GM21447 (cell line): ENCODE measurements around the gene PALM2AKAP2.

Experiments used
- ATAC-seq: cut with Tn5 transposase; IDR thresholded peaks from one replicate; pipeline ENCODE4 v1.9.1; 2021; ENCODE audit not compliant: unreplicated experiment

Gene PALM2AKAP2

DNA sequence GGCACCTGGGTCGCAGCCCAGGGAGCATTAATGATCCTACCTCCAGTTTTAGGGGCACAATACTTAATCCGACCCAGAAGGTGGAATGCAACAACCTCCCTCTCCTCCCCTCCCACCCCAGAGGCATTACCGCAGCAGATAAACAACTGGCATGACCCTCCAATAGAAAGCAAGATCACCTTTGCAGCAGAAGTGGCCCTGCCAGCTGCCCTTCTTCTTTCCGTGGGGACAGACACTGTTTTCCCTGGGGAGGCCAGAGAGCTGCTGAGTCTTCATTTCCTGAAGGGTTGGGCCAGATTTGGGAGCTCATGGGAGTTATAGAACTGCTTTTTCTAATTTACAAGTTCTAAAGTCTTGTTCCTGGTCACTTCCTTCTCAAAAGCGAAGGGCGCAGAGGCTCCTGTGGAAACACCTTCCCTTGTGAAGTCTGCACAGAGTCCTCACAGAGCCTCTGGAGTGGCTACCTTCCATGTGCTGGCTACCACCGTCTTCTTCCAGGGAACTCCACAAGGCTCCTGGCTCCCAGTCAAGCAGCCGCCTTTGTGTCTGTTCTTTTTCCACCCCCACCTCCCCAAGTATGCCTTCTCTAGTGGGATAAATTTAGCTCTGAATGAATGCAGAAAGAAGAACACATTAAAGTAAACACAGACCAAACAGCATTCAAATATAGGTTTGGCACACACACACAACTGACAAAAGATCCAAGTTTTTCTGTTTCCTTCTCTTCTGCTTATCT lies 8.0 kb upstream of the PALM2AKAP2 start:
- no peak for ATAC-seq

DNA sequence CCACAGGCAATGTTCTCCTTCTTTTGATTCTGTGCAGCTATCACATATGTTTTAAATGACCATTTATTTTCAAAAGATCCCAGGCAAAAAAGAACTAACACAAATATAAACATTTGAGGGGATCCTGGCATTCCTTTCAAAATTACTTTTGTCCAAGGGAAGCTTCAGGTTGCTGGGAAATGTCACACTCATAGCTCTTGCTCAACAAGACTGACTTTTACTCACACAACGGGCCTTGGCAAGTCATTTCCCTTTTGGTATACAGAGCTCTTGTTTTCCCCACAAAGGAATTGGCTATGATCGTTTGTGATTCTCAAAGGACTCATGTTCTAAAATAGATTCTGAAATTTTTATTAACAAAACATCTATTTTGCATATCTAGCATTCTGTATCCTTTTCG lies 4.5 kb upstream of the PALM2AKAP2 start:
- ATAC-seq = no peak

DNA sequence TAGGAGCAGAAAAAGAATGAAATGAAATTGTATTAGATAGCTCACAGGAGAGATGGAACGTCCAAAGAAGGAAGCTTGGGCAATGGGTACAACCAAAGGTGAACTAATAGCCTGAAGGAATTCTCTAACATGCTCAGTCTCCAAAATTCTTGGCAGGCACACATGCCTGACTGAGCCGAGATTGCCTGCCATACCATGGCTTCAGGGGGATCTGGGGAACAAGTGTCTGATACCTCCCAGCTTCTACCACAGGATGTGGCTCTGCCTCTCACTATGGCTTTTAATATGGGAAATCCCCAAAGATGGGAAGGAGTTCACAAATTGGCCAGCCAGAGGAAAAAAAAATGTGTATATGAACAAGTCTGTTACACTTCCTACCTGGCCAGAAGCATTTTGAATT lies 3.6 kb upstream of the PALM2AKAP2 start:
- ATAC-seq = no peak

DNA sequence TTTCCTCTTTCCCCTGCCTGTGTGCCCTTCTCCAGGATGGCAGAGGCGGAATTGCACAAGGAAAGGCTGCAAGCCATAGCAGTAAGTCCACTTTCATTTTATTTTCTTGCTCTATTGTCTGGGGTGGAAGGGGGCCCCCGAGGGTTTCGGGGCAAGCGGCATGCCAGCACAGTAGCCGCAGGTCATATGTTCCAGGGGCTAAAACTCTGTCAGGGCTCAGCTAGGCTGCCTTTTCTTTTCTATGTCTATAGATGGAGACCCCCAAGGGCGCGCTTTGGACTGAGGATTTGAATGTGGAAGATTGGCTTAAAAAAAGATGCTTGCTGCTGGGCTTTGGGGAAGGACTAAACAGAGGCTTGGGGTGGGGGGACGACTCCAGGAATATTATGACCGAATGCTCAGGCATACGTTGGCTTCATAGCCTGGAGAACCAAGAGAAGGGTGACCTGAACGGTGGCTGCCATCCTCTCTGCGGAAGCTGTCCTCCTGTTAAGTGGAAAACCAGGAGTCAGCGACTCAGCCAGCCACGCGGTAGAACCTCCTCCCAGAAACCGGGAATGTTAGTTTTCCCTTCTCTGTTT lies 545 bp downstream of the PALM2AKAP2 start:
- no peak for ATAC-seq

DNA sequence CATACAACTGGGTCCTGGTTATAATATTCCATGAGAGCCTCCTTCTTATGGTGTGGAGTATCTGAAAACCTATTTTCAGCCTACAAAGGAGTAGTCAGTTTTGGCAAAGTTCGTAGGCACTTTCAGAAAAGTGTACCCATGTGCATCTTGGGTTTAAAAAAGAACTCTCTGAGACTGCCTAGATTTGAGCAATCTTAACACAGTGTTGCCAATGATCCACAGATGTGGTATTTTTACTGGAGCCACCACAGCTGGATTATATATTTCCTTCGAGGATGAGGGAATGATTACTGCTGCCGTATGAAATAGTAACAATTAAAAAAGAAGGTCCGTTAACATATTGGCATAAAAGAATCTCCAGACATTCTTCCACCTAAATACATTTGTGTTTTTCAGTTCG lies 1.1 kb downstream of the PALM2AKAP2 start:
- no peak for ATAC-seq

DNA sequence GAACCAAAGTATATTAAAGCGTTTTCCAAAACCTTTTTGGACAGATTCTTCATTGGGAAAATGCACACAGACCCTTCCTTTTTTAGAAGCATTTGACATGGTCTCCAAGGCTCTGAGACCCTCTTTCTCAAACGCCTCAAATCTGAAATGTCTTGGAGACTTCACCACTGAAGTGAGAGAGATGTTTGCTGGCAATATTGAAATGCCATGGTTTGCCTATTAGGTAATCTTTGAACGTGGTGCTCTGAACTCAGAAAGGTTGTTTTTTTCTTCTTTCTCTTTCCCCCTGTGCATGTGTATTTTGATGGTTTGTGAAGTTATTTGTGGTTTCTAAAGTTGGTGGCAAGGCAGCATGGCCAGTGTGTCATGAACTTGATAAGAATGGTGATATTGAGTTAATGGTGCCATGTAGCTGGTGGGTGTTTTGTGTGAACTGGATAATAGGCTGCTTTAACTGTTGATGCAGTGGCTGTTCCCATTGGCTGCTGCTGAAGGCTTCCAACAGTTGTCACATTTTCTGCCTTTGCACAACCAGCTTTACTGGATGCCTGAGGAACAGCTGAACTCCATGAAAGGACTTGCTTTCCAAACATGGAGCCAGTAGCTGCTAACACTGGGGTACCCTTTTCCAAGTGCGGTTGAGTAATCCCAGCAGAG lies 1.7 kb downstream of the PALM2AKAP2 start:
- ATAC-seq = no peak

DNA sequence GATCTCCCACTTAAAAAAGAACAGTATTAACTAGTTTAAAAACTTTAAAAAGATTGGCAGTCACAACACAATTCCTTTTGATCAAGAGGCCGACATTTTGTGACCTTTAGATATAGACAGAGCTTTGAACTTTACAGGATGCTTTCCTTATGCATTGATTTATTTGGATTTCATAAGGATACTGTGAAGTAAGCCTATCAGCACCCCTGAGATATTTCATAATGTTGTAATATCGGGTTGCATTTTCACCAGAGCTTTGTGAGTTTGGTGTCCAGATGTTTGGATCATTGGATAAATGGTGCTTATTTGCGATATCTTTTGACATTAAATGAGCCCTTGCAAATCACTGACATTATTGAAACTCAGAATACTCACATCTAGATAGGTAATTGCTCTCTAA lies 7.7 kb downstream of the PALM2AKAP2 start:
- no peak for ATAC-seq

DNA sequence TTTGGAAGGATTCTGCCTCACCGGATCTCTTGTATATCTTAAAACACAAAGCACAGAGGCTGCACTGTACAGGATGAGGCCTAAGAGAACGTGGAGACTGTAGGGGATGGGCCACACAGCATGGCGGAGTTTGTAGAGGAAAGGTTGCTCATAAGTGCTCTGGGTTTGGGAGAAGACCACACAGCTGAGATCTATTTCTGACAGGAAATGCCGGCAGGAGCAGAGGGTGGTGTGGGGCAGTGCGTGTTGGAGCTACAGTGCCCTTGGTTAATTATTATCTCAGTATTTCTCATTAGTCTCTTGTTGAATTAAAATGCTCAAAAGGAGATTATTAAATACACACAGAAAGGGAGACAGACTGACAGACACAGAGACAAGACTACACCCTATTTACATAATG lies 9.6 kb downstream of the PALM2AKAP2 start:
- ATAC-seq = no peak

DNA sequence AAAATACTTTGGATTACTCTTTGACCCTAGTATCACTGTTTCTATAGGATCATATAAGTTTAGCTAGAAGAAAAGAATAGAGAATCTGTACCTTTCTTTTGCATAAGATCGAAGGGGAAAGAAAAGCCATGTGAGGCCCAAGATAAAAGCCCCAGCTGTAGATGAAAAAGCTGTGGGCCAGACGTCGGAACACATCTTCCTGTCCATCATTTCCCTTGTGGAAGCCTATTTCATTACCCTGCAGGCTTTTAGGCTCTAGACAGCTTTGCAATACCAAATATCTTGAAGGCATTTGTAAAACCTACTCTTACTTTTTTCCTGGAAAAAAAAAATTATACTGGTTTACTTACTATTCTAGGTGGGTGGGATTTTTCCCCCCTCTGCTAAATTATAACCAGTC lies 10.0 kb downstream of the PALM2AKAP2 start:
- ATAC-seq = no peak

DNA sequence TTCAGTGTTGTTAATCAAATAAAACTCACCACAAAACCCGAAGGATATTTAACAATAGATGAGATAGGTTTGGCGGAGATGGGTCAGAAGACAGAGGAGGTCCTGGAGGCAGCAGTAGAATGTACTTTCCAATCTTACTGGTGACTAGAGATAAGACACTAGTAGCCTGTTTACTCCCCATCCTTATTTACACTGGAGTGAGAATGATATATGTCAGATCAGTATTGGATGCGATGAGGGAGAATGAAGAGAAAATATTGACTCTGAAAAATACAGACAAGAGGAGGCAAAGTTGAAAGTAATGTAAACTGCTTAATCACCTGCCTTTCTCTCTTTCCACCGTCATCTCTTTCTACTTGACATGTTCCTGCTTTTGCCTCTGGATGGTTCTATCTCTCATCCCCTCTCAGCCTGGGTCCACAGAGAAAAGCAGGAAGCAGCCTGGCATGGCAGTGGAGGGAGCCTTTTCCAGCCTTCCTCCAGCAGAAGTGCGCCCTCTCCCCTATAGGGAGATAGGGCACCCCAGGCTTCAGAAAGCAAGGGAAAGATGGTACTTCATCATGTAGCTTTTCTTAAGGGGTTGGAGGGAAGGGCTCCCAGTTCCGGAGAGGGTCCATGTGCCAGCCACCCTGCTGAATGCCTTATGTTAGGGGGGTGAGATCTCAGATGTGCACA lies 11.1 kb downstream of the PALM2AKAP2 start:
- ATAC-seq = no peak

DNA sequence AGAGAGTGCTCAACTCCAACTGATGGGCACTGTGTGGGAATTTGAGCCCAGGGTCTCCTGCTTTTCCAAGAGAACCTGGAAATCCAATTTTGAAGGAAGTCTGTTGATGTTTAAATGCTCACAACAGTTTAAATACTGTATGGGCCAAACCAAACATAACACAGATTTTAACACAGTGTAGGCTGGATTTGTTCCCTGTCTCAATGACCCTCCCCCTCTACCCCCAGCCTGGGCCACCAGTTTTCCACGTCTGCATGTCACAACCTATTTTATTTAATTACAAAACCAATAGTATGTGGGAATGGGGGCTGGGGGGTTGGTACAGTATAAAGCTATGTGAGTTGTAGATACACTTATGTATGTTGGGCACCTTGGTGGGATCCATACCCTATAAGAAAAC lies 11.7 kb downstream of the PALM2AKAP2 start:
- no peak for ATAC-seq

DNA sequence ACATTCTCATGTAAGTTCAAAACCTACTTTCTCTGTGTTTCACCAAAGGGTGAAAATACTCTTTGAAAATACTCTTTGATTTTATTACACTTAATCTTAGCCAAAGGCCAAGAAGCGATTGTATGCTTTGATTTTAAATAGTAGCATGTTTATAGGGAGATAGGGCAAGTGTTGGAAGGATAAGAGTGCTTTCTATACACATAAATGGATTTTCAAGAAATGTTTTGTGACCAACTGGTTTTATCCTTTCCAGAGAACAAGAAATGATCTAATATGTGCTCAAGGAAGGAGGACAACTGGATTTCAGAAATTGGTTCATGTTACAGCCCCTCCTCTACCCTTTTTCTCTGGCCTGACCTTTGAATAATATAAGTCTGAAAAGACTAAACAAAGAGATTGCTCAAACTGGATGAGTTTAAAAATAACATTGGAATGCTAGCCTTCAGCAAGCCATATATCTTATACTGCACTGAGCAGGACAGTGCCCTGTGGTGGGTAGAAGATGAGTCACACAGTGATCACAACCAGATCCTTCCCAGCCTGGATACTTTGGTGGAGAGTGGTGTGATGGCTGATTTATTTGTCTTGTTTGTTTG lies 13.1 kb downstream of the PALM2AKAP2 start:
- ATAC-seq = no peak

DNA sequence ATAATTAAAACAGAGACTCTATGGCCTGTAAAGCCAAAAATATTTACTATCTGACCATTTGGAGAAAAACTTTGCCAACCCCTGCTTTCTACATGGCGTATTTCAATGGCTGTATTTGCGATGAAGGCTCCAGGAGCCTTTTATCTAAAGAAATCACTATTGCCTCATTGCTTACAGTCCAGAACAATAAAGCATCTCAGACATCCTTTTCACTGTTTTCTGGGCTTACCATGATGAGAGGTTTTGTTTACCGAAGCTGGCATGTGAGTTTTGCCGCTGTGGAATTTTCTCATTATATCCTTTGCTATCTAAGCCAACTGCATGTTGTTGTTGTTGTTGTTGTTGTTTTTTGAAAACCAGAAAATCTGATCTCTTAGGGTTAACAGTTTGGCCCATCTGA lies 13.9 kb downstream of the PALM2AKAP2 start:
- no peak for ATAC-seq

DNA sequence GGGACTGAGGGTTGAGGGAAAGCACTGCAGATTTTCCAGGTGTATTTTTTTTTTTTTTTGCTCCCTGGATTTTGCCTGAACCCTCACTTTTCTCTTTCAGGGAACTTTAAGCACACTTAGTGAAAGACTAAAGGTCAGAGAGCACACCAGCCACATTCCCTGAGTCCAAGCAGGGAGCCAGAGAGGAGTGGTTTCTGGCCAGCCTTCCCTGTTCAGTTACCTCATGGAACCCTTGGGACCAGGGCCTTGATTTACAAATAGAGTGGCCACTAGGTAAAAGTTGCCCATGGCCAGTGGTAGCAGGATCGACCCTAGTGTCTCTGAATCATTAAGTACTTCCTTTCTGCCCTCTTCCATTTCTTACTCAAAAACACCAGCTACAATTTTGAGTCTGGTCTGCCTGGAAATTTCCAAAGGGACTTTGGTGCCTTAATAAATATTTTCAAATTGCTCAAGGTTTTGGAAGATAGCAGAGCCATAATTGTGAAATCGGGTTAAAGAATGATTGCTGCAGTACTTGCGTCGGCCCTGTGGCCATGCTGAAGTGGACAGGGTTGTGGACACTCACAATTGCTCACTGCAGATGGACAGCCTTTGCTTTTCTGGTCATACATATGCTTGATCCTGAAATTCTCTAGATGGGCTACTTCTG lies 14.5 kb downstream of the PALM2AKAP2 start:
- ATAC-seq = no peak

DNA sequence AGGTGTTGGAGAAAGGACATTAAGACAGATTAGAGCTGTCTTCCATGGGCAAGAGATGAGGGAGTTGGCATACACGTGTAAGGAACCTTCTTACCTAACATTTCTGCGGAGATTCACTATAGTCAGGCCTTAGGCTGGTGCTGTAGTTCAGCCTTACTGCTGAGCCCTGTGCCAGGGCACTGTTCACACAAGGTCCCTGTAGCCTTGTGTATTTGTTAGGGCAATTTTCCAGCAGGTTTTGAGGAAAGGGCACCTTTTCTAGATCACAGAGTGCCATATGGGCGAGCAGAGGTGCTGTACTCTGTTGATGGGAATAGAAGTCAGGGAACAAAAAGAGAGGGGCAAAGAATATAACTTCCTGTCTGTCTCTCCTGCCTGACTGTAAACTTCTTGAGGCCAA lies 15.6 kb downstream of the PALM2AKAP2 start:
- ATAC-seq = no peak

DNA sequence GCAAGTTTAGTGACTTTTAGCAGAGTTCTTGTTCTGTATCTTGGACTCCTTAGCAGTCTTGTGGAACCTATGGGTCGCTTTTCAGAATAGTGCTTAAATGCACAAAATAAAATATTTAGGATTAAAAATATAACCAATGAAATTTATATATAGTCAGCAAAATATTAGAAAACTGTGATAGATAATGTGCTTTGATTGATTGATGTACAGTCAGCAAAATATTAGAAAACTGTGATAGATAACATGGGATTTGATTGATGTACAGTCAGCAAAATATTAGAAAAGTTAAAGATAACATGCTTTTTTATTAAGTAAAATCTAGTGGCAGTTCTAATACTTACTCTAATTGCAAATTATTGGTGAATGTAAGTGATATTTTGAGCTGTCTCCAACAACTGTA lies 16.1 kb downstream of the PALM2AKAP2 start:
- no peak for ATAC-seq

DNA sequence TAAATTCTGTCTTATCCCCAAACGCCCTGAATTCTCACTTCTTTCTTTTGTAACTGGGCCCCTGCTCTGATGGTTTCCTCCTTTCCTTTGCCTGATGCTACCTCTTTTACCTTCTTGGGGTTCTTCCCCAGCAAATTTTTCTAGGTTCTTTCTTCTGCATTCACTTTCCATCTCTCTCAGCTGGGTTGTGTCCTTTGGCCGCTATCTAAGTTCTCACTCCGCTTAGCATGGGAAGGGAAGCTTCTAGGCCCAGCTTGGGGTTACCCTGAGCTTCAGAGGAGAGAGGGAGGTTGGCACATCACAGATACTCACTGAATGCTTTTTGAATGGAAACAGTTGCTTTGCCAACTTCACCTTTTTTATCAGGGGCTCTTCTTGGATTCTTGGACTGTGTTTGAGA lies 17.0 kb downstream of the PALM2AKAP2 start:
- no peak for ATAC-seq

DNA sequence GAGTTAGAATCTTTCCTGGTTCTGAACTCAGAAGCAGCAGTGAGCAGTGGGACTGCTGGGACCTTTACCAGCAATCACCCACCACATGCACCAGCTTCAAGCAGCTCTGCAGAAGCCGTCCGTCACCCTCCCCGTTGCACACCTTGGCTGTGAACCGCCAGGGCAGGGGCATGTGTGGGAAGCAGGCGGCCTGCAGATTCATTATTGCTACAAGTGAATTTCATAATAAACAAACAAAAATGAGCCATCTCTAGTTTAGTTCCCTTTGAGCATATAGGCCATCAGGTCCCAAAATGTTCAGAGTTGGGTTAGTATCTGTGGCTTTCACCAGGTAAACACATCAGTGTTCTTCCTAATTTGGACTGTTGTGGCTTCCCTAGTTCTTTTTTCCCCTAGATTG lies 17.5 kb downstream of the PALM2AKAP2 start:
- ATAC-seq = no peak

DNA sequence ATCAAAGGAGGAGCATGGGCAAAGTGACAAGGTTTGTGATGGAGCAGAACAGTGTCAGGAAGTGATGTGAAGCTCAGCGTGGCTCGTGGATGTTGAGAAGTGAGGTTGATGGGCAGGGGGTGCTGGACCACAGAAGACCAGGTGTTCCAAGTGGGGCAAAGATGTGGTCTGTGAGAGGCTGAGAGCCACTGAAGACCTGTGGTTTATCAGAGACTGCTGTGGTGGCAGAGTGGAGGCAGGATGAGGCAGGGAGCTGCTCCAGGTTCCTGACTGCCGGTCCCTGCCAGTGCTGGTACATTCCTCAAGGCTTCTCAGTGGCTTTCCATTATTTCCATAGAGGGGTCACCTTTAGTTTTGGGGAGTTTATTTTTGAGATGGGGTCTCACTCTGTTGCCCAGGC lies 19.1 kb downstream of the PALM2AKAP2 start:
- ATAC-seq = no peak

DNA sequence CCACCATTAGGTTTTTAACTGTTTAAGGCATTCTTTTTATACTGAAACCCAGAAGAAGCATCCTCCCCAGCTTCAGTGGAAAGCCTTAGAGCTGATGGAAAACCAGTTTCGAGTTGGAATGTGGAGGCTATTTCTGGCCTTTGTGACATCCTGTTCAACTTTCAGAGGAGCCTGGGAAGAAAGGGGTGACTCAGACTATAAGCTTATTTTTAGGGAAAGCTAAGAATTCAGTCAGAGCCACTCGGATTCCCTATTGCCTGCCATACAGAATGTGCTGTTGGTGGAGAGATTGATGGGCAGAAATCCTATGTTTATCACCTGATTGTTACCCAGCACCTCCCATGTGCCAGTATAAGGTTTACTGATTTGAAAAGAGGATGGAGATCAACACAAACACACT lies 19.8 kb downstream of the PALM2AKAP2 start:
- ATAC-seq = no peak

DNA sequence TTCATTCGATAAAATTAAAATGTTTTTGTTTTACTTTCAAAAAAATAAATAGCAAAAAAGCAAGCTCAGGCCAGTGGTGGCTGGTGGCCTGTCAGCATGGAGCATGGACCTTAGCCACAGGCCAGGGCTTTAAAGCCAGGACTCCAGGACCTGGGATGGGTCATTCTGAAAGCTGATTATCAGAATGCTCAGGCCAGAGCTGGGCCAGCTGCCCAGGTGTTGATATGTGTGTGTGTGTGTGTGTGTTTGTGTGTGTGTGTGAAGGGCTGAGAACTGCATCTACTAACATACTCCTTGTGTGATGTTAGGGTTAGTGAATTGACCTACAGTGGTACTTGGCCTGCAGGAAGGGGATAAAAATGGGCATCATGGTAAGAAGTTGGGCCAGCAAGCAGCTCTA lies 21.5 kb downstream of the PALM2AKAP2 start:
- no peak for ATAC-seq
